OCI-LY1 (cell line): ENCODE results near the gene LIPM.

Source experiments
- H2AFZ ChIP-seq: fragments of 200-600 bp; sonication (generic), shearing (Covaris generic); 2 replicates; pipeline ENCODE4 v1.6.0; 2014; ENCODE audit warnings: antibody characterized with exemption, mild to moderate bottlenecking, low read length
- H3F3A ChIP-seq: fragments of 200-600 bp; sonication (generic), shearing (Covaris generic); 2 replicates; pipeline ENCODE4 v1.6.0; 2014; ENCODE audit warnings: mild to moderate bottlenecking, antibody characterized with exemption, low read length, moderate library complexity; ENCODE audit not compliant: insufficient read depth
- H3K27ac ChIP-seq: fragments of 200-600 bp; sonication (generic); 2 replicates; pipeline ENCODE4 v1.5.1; 2014; ENCODE audit warnings: low read length, mixed run types, mild to moderate bottlenecking, low read depth; ENCODE audit not compliant: poor library complexity, severe bottlenecking
- H3K27me3 ChIP-seq: fragments of 200-600 bp; sonication (generic); 2 replicates; pipeline ENCODE4 v1.6.0; 2014; ENCODE audit warnings: antibody characterized with exemption, mild to moderate bottlenecking, low read length, moderate library complexity; ENCODE audit not compliant: insufficient read depth
- H3K36me3 ChIP-seq: fragments of 200-600 bp; sonication (generic); 2 replicates; pipeline ENCODE4 v1.6.1; 2014; ENCODE audit warnings: mild to moderate bottlenecking, antibody characterized with exemption, low read length, moderate library complexity, mixed read lengths; ENCODE audit not compliant: insufficient read depth
- H3K4me1 ChIP-seq: fragments of 200-600 bp; sonication (generic); 2 replicates; pipeline ENCODE4 v1.5.1; 2014; ENCODE audit warnings: mild to moderate bottlenecking, low read length, moderate library complexity; ENCODE audit not compliant: insufficient read depth, severe bottlenecking
- H3K4me2 ChIP-seq: fragments of 200-600 bp; sonication (generic), shearing (Covaris generic); 2 replicates; pipeline ENCODE4 v1.6.1; 2014; ENCODE audit warnings: low read length
- H3K4me3 ChIP-seq: fragments of 200-600 bp; sonication (generic); 2 replicates; pipeline ENCODE4 v1.5.1; 2014; ENCODE audit warnings: low read length, low read depth, mild to moderate bottlenecking, mixed read lengths; ENCODE audit not compliant: poor library complexity, severe bottlenecking
- H3K79me2 ChIP-seq: fragments of 200-600 bp; shearing (Covaris generic); 2 replicates; pipeline ENCODE4 v1.6.1; 2016; ENCODE audit warnings: mixed run types, low read length, mixed read lengths; ENCODE audit not compliant: insufficient read depth
- H3K9ac ChIP-seq: fragments of 200-600 bp; sonication (generic), shearing (Covaris generic); 2 replicates; pipeline ENCODE4 v1.6.1; 2014; ENCODE audit warnings: mild to moderate bottlenecking, low read length, mixed read lengths
- H3K9me2 ChIP-seq: fragments of 200-600 bp; sonication (generic), shearing (Covaris generic); 2 replicates; pipeline ENCODE4 v1.6.1; 2014; ENCODE audit warnings: low read depth, mild to moderate bottlenecking, low read length, mixed read lengths
- H3K9me3 ChIP-seq: fragments of 200-600 bp; shearing (Covaris generic); 2 replicates; pipeline ENCODE4 v1.6.1; 2014; ENCODE audit warnings: low read length, mixed read lengths
- H4K20me1 ChIP-seq: fragments of 200-600 bp; sonication (generic), shearing (Covaris generic); 2 replicates; pipeline ENCODE4 v1.6.0; 2016; ENCODE audit warnings: mild to moderate bottlenecking, low read length; ENCODE audit not compliant: insufficient read depth
- EZH2 ChIP-seq: fragments of 200-600 bp; sonication (generic), shearing (Covaris generic); IDR thresholded peaks from 2 replicates; pipeline ENCODE4 v1.8.0; 2017; ENCODE audit warnings: borderline replicate concordance, mixed run types, mild to moderate bottlenecking, antibody characterized with exemption, low read length, moderate library complexity, mixed read lengths
- TF ChIP-seq, protein P1 (sequence below): fragments of 200-600 bp; sonication (generic), shearing (Covaris generic); IDR thresholded peaks from 2 replicates; pipeline ENCODE4 v1.5.1; 2017; ENCODE audit warnings: mild to moderate bottlenecking, antibody characterized with exemption, low read length, moderate library complexity, mixed read lengths

Gene LIPM

DNA sequence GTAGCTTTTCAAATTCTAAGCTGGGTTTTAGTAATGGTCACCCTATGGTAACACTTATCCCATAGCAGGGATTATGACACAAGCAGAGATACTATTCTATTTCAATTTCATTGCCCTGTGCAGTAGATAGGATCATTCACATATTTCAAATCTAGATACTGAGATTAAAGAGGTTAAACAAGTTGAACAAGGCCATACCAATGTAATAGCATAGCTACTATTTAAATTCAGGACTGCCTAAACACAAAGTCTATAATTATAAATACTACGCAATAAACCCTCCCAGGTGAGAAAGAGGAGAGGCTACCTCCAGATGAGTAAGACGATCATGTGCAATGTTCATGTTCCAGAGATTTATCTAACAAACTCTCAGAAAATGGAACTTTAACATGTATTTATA lies 1.1 kb downstream of the LIPM start:
- Histone ChIP-seq H3K27me3 (no peaks in the 10 kb centered on the region), H2AFZ (no peak overlapping the region), H3K9ac (no peak overlapping the region), H3K27ac (no peak overlapping the region), H3K9me3 (no peaks in the 10 kb centered on the region), H3K36me3 (no peaks in the 10 kb centered on the region), H3K4me2 (no peak overlapping the region), H3K4me3 (no peak overlapping the region), H3K79me2 (no peaks in the 10 kb centered on the region), H3K4me1 (no peaks in the 10 kb centered on the region), H3K9me2 (no peaks in the 10 kb centered on the region), H3F3A (no peaks in the 10 kb centered on the region), H4K20me1 (no peaks in the 10 kb centered on the region)
- TF ChIP-seq, protein P1, sequence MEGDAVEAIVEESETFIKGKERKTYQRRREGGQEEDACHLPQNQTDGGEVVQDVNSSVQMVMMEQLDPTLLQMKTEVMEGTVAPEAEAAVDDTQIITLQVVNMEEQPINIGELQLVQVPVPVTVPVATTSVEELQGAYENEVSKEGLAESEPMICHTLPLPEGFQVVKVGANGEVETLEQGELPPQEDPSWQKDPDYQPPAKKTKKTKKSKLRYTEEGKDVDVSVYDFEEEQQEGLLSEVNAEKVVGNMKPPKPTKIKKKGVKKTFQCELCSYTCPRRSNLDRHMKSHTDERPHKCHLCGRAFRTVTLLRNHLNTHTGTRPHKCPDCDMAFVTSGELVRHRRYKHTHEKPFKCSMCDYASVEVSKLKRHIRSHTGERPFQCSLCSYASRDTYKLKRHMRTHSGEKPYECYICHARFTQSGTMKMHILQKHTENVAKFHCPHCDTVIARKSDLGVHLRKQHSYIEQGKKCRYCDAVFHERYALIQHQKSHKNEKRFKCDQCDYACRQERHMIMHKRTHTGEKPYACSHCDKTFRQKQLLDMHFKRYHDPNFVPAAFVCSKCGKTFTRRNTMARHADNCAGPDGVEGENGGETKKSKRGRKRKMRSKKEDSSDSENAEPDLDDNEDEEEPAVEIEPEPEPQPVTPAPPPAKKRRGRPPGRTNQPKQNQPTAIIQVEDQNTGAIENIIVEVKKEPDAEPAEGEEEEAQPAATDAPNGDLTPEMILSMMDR = no peak
- no peak for TF ChIP-seq EZH2

DNA sequence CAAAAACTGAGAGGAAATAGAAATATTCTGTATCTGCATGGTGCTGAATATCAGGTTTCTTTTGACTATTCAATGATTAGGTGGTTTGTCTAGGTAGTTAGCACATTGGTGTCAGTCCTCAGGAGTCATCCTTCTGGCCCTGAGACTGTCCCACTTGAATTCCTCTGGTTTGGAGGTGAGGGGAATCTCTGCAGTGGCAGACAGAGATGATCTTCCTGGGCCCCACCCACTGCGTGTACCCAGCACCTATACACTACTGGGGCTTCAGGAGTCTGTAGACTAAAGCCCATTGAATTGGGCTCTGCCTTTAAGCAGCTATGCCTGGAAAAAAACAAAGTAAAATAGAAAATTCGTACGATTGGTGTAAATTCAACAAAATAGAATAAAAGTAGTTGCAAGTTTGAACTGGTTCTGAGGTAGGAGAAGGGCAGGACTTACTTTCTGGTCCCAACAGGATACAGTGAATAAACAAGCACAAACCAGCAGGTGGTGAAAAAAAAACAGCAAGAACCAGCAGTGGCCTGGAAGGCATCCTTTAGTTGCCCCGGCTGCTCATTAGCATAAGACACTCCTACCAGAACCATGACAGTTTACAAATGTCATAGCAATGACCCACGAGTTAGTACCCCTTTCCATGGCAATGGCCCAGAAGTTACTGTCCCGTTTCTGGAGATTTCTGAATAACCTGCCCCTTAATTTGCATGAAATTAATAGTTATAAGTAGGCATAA lies 1.7 kb downstream of the LIPM start:
- Histone ChIP-seq H4K20me1 (no peaks in the 10 kb centered on the region), H3K36me3 (no peaks in the 10 kb centered on the region), H3K4me3 (no peak overlapping the region), H3K4me2 (no peak overlapping the region), H3K27me3 (no peaks in the 10 kb centered on the region), H3K79me2 (no peaks in the 10 kb centered on the region), H3F3A (no peaks in the 10 kb centered on the region), H3K4me1 (no peaks in the 10 kb centered on the region), H2AFZ (no peak overlapping the region), H3K9me2 (no peaks in the 10 kb centered on the region), H3K27ac (no peak overlapping the region), H3K9ac (no peak overlapping the region), H3K9me3 (no peaks in the 10 kb centered on the region)
- TF ChIP-seq, protein P1 = no peak
- TF ChIP-seq EZH2 = no peak

DNA sequence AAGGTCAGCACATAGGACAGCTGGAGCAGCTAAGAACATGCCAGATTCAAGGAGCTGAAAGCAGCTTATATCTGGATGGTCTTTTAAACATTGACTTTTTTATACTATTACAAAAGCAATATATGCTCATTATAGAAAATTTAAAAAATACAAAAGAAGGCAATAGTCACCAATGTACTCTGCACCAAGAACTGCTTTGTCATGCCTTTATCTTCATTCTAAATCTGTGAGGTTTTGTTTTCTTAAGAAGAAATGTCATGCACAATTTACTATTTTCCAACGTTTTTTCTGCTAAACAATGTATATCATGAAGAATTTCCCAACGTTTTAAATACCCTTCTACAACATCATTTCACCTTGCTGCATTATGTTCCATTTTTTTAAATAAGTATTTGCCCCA lies 2.8 kb downstream of the LIPM start:
- TF ChIP-seq EZH2 = no peak
- TF ChIP-seq, protein P1 = no peak
- H3K9me3 ChIP-seq = no peaks in the 10 kb centered on the region
- H3K4me1 ChIP-seq = no peaks in the 10 kb centered on the region
- no peaks in the 10 kb centered on the region for H3F3A ChIP-seq
- no peaks in the 10 kb centered on the region for H3K36me3 ChIP-seq
- no peaks in the 10 kb centered on the region for H3K9me2 ChIP-seq
- H4K20me1 ChIP-seq = no peaks in the 10 kb centered on the region
- no peak overlapping the region for H3K4me2 ChIP-seq
- H3K27ac ChIP-seq = no peak overlapping the region
- H3K79me2 ChIP-seq = no peaks in the 10 kb centered on the region
- H3K9ac ChIP-seq = no peak overlapping the region
- no peaks in the 10 kb centered on the region for H3K27me3 ChIP-seq
- H3K4me3 ChIP-seq = no peak overlapping the region
- no peak overlapping the region for H2AFZ ChIP-seq
